Suprapubic skin (tissue), 4 donors: ENCODE measurements around the gene ZNRF3. TPM values are rescaled to one million over a fixed set of nuclear protein-coding genes. Genes with fewer than 3 reads are reported as not detected.

Source experiments
- DNase-seq, 2 donors: peaks; one replicate each; pipeline ENCODE4 v3.0.0-alpha.2; 2019; ENCODE audit warnings: low spot score in 2 of 2
- H3K27ac ChIP-seq: fragments of 200-600 bp; sonication (generic); one replicate; pipeline ENCODE4 v1.5.1; 2019
- H3K27me3 ChIP-seq: fragments of 200-600 bp; sonication (generic); one replicate; pipeline ENCODE4 v1.5.1; 2019
- H3K36me3 ChIP-seq: fragments of 200-600 bp; sonication (generic); one replicate; pipeline ENCODE4 v1.5.1; 2019
- H3K4me1 ChIP-seq: fragments of 200-600 bp; sonication (generic); one replicate; pipeline ENCODE4 v1.5.1; 2019
- H3K4me3 ChIP-seq: fragments of 200-600 bp; sonication (generic); one replicate; pipeline ENCODE4 v1.5.1; 2019; ENCODE audit warnings: mild to moderate bottlenecking
- H3K9me3 ChIP-seq: fragments of 200-600 bp; sonication (generic); one replicate; pipeline ENCODE4 v1.5.1; 2019
- EP300 ChIP-seq: sonication (generic); formaldehyde crosslinking; IDR thresholded peaks from one replicate; pipeline ENCODE4 v1.6.1; 2017; ENCODE audit warnings: antibody characterized with exemption
- POLR2A ChIP-seq, 2 donors: fragments of 450-650 bp; IDR thresholded peaks; one replicate each; pipeline ENCODE4 v1.6.1; 2017; ENCODE audit warnings: antibody characterized with exemption in 2 of 2, mild to moderate bottlenecking in 2 of 2, moderate library complexity in 2 of 2
- POLR2AphosphoS5 ChIP-seq, 3 donors: sonication (generic); formaldehyde crosslinking; IDR thresholded peaks; one replicate each; pipeline ENCODE4 v1.6.1; 2017; ENCODE audit warnings: antibody characterized with exemption in 3 of 3
- WGBS: methylation state at CpG from one replicate; pipeline ENCODE4 v1.1.5; 2018; 5-methylcytosine and 5-hydroxymethylcytosine counted together
- total RNA-seq, 4 donors: library from RNA; depleted of rRNA; stranded (reverse); fragments of >200 nt; gene quantifications; one replicate each; pipeline ENCODE4 v1.1.0, GENCODE V29; 2016
- TF ChIP-seq, protein P1 (sequence below), 2 donors: fragments of 200-600 bp in 1 of 2; fragments of 450-650 bp in 1 of 2; sonication (generic) in 1 of 2; IDR thresholded peaks; one replicate each; pipeline ENCODE4 v1.5.1; 2016 to 2019; ENCODE audit warnings: antibody characterized with exemption in 2 of 2, mild to moderate bottlenecking in 1 of 2, moderate library complexity in 1 of 2

ZNRF3 gene
- total RNA-seq, 4 donors from 2014 or later: 13.3 to 20.7 (median 18.4) TPM

DNA sequence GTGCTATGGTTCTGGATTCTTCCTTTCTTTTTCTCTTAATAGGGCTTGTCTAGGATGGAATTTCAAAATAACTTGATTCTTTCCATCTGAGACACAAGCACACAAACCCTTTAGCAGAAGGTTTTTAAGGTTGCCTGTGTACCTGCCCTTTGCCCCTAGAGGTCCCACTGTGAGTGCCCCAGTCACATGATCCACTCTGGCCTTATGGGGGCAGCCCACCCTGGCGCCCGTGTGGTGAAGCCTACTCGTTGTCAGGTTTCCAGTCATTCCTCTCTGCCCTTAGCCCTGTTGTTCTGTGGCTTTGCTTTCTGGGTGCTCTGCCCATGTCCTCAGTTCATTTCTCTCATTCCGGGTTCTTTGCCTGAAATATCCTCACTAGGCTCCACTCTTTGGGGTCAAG, 51.8 kb downstream of the ZNRF3 start:
- no peak for DNase-seq
- peaks cover 6% of the 10 kb centered on the region for H3K4me1 ChIP-seq
- TF ChIP-seq POLR2AphosphoS5 (IDR thresholded peaks at IDR 0.05) (no peak), EP300 (no peak), POLR2A (IDR thresholded peaks at IDR 0.05) (no peak)
- TF ChIP-seq, protein P1, sequence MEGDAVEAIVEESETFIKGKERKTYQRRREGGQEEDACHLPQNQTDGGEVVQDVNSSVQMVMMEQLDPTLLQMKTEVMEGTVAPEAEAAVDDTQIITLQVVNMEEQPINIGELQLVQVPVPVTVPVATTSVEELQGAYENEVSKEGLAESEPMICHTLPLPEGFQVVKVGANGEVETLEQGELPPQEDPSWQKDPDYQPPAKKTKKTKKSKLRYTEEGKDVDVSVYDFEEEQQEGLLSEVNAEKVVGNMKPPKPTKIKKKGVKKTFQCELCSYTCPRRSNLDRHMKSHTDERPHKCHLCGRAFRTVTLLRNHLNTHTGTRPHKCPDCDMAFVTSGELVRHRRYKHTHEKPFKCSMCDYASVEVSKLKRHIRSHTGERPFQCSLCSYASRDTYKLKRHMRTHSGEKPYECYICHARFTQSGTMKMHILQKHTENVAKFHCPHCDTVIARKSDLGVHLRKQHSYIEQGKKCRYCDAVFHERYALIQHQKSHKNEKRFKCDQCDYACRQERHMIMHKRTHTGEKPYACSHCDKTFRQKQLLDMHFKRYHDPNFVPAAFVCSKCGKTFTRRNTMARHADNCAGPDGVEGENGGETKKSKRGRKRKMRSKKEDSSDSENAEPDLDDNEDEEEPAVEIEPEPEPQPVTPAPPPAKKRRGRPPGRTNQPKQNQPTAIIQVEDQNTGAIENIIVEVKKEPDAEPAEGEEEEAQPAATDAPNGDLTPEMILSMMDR (IDR thresholded peaks at IDR 0.05): no peak
- no peaks in the 10 kb centered on the region for H3K36me3 ChIP-seq
- no peaks in the 10 kb centered on the region for H3K27me3 ChIP-seq
- WGBS: 90% methylated on average over 4 of the region's 4 CpGs
- H3K9me3 ChIP-seq: no peaks in the 10 kb centered on the region
- no peak overlapping the region for H3K27ac ChIP-seq
- no peak overlapping the region for H3K4me3 ChIP-seq

DNA sequence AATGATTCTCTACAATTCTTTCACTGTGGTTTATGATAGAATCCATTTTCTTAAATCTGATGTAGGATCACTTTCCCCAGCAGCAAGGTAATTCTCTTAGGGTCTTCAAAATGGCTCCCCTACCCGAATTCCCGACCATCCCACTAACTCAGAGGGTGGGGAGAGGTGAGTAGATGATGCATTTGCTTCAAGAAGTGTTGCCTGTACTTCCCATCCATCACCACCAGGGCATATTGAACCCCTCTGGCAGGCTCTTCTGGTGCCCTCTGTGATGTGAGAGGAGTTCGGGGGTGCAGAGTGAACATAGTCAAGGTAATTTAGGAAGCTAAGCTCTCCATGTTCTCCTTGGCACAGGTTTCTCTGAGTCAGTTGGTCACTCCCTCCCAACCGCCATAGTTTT, 52.3 kb downstream of the ZNRF3 start:
- WGBS: 91% methylated on average over 4 of the region's 4 CpGs
- Histone ChIP-seq H3K27ac (no peak overlapping the region), H3K36me3 (no peaks in the 10 kb centered on the region), H3K9me3 (no peaks in the 10 kb centered on the region), H3K4me1 (peaks cover under 1% of the 10 kb centered on the region), H3K4me3 (no peak overlapping the region), H3K27me3 (no peaks in the 10 kb centered on the region)
- TF ChIP-seq, protein P1 (IDR thresholded peaks at IDR 0.05): no peak
- TF ChIP-seq POLR2A (IDR thresholded peaks at IDR 0.05): no peak
- TF ChIP-seq POLR2AphosphoS5 (IDR thresholded peaks at IDR 0.05): no peak
- TF ChIP-seq EP300: no peak
- no peak for DNase-seq

DNA sequence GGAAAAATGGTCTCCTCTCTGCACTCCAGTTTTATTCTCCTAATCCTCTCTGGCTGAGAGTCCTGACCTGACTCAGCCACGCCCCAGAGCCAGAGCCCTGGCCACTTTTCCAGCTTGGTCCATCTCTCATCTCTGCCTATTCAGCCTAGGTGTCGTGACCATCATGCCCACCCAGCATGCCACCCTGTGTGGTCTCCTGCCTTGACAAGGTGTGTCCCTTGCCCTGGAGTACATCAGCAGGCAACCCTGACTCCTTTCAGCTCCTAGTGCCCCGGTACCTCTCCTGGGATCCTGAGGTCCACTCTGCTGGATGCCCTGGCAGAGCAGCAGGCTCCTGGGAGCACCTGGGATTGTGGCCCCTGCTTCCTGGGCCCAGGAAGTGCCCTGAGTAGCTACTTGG, 52.8 kb downstream of the ZNRF3 start:
- no peak for DNase-seq
- no peaks in the 10 kb centered on the region for H3K4me1 ChIP-seq
- TF ChIP-seq, protein P1 (IDR thresholded peaks at IDR 0.05): no peak
- no peak for TF ChIP-seq EP300
- TF ChIP-seq POLR2AphosphoS5 (IDR thresholded peaks at IDR 0.05): no peak
- no peak for TF ChIP-seq POLR2A (IDR thresholded peaks at IDR 0.05)

DNA sequence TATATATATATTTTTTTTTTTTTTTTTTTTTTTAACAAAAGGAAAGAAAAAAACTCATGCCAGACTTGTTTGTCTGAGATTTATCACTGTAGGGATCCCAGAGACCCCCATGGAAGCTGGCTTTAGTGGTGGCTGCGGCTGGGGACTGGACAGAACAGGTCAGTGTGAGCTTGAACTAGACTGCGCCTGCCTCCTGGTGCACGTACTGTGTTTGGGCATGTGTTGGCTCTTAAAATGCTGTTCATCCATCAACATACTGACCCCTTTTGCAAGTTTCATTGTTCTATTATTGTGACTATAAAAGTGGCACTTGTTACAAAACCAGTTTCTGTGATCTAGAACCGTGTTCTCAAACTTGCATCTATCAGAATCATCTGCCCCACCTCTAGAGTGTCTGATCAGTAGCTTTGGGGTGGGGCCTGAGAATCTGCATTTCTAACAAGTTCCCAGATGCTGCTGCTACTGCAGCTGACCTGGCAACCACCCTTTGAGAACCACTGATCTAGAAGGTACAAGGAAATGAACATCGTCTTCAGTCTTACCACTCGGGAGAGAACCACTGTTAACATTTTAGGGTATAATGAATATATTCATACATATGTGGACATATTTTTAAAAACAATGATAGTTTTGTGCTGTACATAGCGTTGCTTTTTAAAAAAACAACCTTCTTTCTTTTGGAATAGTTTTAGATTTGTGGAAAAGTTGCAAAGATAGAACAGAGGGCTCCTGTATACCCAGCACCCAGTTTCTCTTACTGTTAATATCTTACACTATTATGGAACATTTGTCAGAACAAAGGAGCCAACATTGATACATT, 54.0 kb downstream of the ZNRF3 start:
- no peaks in the 10 kb centered on the region for H3K9me3 ChIP-seq
- WGBS: 80% methylated on average over 7 of the region's 7 CpGs
- no peaks in the 10 kb centered on the region for H3K27me3 ChIP-seq
- DNase-seq: no peak
- TF ChIP-seq, protein P1 (IDR thresholded peaks at IDR 0.05): no peak
- TF ChIP-seq POLR2AphosphoS5 (IDR thresholded peaks at IDR 0.05): no peak
- TF ChIP-seq EP300: no peak
- no peak for TF ChIP-seq POLR2A (IDR thresholded peaks at IDR 0.05)
- no peaks in the 10 kb centered on the region for H3K4me1 ChIP-seq
- no peak overlapping the region for H3K27ac ChIP-seq
- H3K4me3 ChIP-seq: no peak overlapping the region
- no peaks in the 10 kb centered on the region for H3K36me3 ChIP-seq

More for the DNA sequence above, 52.8 kb downstream of the ZNRF3 start:
- 90% methylated on average over 3 of the region's 3 CpGs for WGBS
- no peak overlapping the region for H3K4me3 ChIP-seq
- no peak overlapping the region for H3K27ac ChIP-seq
- H3K27me3 ChIP-seq: no peaks in the 10 kb centered on the region
- no peaks in the 10 kb centered on the region for H3K9me3 ChIP-seq
- H3K36me3 ChIP-seq: no peaks in the 10 kb centered on the region

DNA sequence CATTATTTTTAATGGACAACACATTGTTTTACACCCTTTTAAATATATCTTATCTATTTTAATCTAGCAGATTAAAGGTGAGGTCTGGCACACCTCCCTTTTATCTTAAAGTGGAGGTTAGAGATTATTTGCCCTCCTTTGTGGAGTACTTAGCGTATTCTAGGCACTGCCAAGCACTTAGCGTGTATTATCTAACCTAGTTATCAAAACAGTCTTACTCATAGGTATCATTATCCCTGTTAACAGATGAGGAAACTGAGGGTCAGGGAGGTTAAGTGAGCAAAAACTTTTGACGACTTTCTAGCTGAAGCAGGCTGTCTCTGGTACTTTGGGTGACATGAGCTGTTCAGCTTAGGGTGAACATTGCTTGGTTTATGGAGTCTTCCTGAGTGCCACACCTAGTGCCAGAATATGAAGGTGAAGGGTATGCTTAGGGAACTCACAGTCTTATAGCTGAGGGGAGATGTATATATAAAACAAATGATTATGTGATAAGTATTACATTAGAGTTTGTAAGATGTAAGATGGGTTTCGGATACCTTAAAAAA, 55.0 kb downstream of the ZNRF3 start:
- Histone ChIP-seq H3K4me3 (no peak overlapping the region), H3K4me1 (no peaks in the 10 kb centered on the region), H3K36me3 (no peaks in the 10 kb centered on the region), H3K9me3 (no peaks in the 10 kb centered on the region), H3K27ac (no peak overlapping the region), H3K27me3 (no peaks in the 10 kb centered on the region)
- TF ChIP-seq POLR2AphosphoS5 (IDR thresholded peaks at IDR 0.05): no peak
- TF ChIP-seq EP300: no peak
- TF ChIP-seq, protein P1 (IDR thresholded peaks at IDR 0.05): no peak
- no peak for TF ChIP-seq POLR2A (IDR thresholded peaks at IDR 0.05)
- no peak for DNase-seq
- 68% methylated on average over 4 of the region's 4 CpGs for WGBS
